ENCODE results near the gene USP46. TPM values are rescaled to one million over a fixed set of nuclear protein-coding genes. Genes with fewer than 3 reads are reported as not detected.

USP46 gene
- total and polyA plus RNA-seq, 2 of the 8 experiments (the other 6 are each of a cell fraction or from before 2014, with no cell fraction given): 10.6 to 62.4 TPM

DNA sequence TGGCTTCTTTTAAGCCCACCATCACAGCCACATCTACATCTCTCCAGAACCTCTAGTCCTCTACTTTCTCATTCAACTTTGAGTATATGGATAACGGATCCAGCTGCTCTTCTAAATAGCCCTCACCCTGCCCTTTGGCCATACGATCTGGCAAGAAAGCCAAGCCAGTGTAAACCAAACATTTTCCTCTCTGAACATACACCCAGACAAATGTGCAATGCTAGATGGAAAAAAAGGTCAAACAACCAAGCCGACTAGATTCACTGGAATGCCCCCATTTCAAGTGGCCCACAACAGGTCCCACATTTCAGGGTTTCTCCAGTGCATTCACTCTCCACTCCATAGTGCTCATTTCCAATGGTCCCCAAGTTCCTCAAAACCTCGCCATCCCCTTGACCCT, 24.0 kb downstream of the USP46 start:
- H4K91ac ChIP-seq (replicated peaks; ENCODE audit: insufficient read length, low read length): no peak overlapping the region
- H3K14ac ChIP-seq (ENCODE audit: insufficient read length): no peak overlapping the region
- WGBS, 2 experiments (ENCODE audit: extremely low coverage in 1 of 2, insufficient coverage in 1 of 2, insufficient read length in 1 of 2, insufficient replicate concordance in 2 of 2, low coverage in 1 of 2, low lambda C conversion rate in 2 of 2, missing lambda C conversion rate in 1 of 2): 91% methylated on average over 4 of the region's 4 CpGs; no CpG with 5 or more reads in 1 of the 2 experiments
- H2AFZ ChIP-seq (ENCODE audit: low read length): no peak overlapping the region
- POLR2A ChIA-PET (ENCODE audit: partially characterized antibody): interaction anchor here (1.2 to 2.0 kb wide), 3 partner anchors 14 to 77 kb away, joined by 3 to 7 read pairs (median 4); no protein-coding TSS in a partner anchor
- FAIRE-seq: no peak
- H2BK20ac ChIP-seq (ENCODE audit: low read length): no peak overlapping the region
- CTCF ChIA-PET (ENCODE audit: partially characterized antibody): no interaction called here
- no peak overlapping the region for H2AK5ac ChIP-seq (ENCODE audit: low read depth, low read length)
- H3K4ac ChIP-seq (replicated peaks; ENCODE audit: insufficient read length, low read depth, low read length): no peak overlapping the region
- no peak overlapping the region for H4K5ac ChIP-seq (ENCODE audit: insufficient read length, low read depth, low read length)
- H4K8ac ChIP-seq (ENCODE audit: extremely low read depth, insufficient read depth, low read length): no peak overlapping the region
- no peak overlapping the region for H3K23ac ChIP-seq (ENCODE audit: insufficient read length)
- H4K20me1 ChIP-seq (replicated peaks in 1 of 2; ENCODE audit: control insufficient read depth in 1 of 2, insufficient read depth in 2 of 2, low read length in 2 of 2): peaks cover 2 to 12% of the 10 kb centered on the region in 2 experiments
- H2BK15ac ChIP-seq (ENCODE audit: low read length): no peak overlapping the region
- no peaks in the 10 kb centered on the region for H3K27me3 ChIP-seq (replicated peaks in 1 of 4; ENCODE audit: control insufficient read depth in 3 of 4, extremely low read depth in 1 of 4, insufficient read depth in 3 of 4, low read length in 3 of 4)
- H3K4me2 ChIP-seq (ENCODE audit: insufficient read depth in 1 of 2, low read depth in 2 of 2, low read length in 2 of 2): no peak overlapping the region
- peaks cover 28% of the 10 kb centered on the region for H3K79me1 ChIP-seq (ENCODE audit: low read depth, low read length)
- H3K18ac ChIP-seq (ENCODE audit: extremely low read depth, low read length): no peak overlapping the region
- no peak overlapping the region for H3K56ac ChIP-seq (replicated peaks; ENCODE audit: insufficient read length, low read depth, low read length)
- H2BK5ac ChIP-seq (ENCODE audit: low read depth, low read length): no peak overlapping the region
- no peak overlapping the region for H3K4me3 ChIP-seq (ENCODE audit: extremely low read depth in 1 of 4, insufficient read depth in 2 of 4, low read depth in 3 of 4, low read length in 4 of 4)
- H2BK120ac ChIP-seq (replicated peaks; ENCODE audit: low read depth, low read length): no peak overlapping the region
- no peak for DNase-seq (ENCODE audit: low read depth in 1 of 2, low spot score in 2 of 2)
- H3K36me3 ChIP-seq (ENCODE audit: control insufficient read depth in 2 of 4, insufficient read depth in 4 of 4, low read length in 3 of 4): peaks cover 0 to 9% (median 2%) of the 10 kb centered on the region in 4 experiments; a peak in 2 of 8 replicates
- no peaks in the 10 kb centered on the region for H3K9me3 ChIP-seq (ENCODE audit: insufficient read depth in 2 of 2, low read depth in 1 of 2, low read length in 1 of 2)
- no peak overlapping the region for H3K9ac ChIP-seq (replicated peaks in 1 of 4; ENCODE audit: extremely low read depth in 1 of 4, low read depth in 3 of 4, low read length in 3 of 4)
- no peak overlapping the region for H2BK12ac ChIP-seq (ENCODE audit: low read depth, low read length)
- H3K79me2 ChIP-seq (ENCODE audit: control insufficient read depth in 1 of 2, insufficient read depth in 2 of 2, low read length in 2 of 2): peaks cover 34 to 88% of the 10 kb centered on the region in 2 experiments
- no peaks in the 10 kb centered on the region; the same call in 1 of the 2 replicates for H3K23me2 ChIP-seq (ENCODE audit: low read depth, low read length)
- H3K4me1 ChIP-seq (replicated peaks in 1 of 4; ENCODE audit: control insufficient read depth in 3 of 4, insufficient read depth in 4 of 4, low read length in 3 of 4): no peaks in the 10 kb centered on the region; a peak in 1 of 7 replicates
- no peak overlapping the region for H3K27ac ChIP-seq (ENCODE audit: low read depth, low read length)
- no peak for TF ChIP-seq SP2 (IDR thresholded peaks at IDR 0.05; ENCODE audit: low read length)
